Dedifferentiated amniotic fluid mesenchymal stem cell (primary cell): ENCODE measurements around the gene PLEKHG7.
"Not testable (repeated sequence)": the region's sequence is repeated elsewhere in the genome, so short reads cannot be mapped to it uniquely, and the experiment has no call there.

Source experiments
- DNase-seq: peaks from one replicate; pipeline ENCODE4 v3.0.0-alpha.2; 2016; ENCODE audit errors: extremely low spot score

PLEKHG7 gene

GRCh38 chr12:92749691-92750090, 46.9 kb downstream of the PLEKHG7 start:
- not testable (repeated sequence) for DNase-seq

- no peak for DNase-seq
Observed at GRCh38 chr12:92753976-92754885, 51.4 kb downstream of the PLEKHG7 start.

GRCh38 chr12:92756898-92757596, 54.3 kb downstream of the PLEKHG7 start:
- DNase-seq = no peak

GRCh38 chr12:92757597-92758121, 54.9 kb downstream of the PLEKHG7 start:
- DNase-seq = no peak

GRCh38 chr12:92759634-92760268, 57.0 kb downstream of the PLEKHG7 start:
- DNase-seq = peak; percentile 83

- DNase-seq = no peak
Observed at GRCh38 chr12:92762773-92763172, 60.0 kb downstream of the PLEKHG7 start.

- DNase-seq = no peak
Observed at GRCh38 chr12:92764831-92765230, 62.0 kb downstream of the PLEKHG7 start.

- no peak for DNase-seq
Observed at GRCh38 chr12:92765871-92766270, 63.1 kb downstream of the PLEKHG7 start.

GRCh38 chr12:92769124-92769901, 66.5 kb downstream of the PLEKHG7 start:
- no peak for DNase-seq

GRCh38 chr12:92771001-92771400, 68.2 kb downstream of the PLEKHG7 start:
- no peak for DNase-seq

GRCh38 chr12:92775416-92775815, 72.6 kb downstream of the PLEKHG7 start:
- no peak for DNase-seq

GRCh38 chr12:92778525-92778924, 75.7 kb downstream of the PLEKHG7 start:
- DNase-seq = no peak

- DNase-seq = no peak
Observed at GRCh38 chr12:92779902-92780301, 77.1 kb downstream of the PLEKHG7 start.

- peak; percentile 65 for DNase-seq
Observed at GRCh38 chr12:92784356-92784755, 81.6 kb downstream of the PLEKHG7 start.

GRCh38 chr12:92784797-92785562, 82.2 kb downstream of the PLEKHG7 start:
- DNase-seq = peak; percentile 60

GRCh38 chr12:92785563-92785950, 82.8 kb downstream of the PLEKHG7 start:
- DNase-seq = no peak

GRCh38 chr12:92786045-92786444, 83.3 kb downstream of the PLEKHG7 start:
- no peak for DNase-seq

- not testable (repeated sequence) for DNase-seq
Observed at GRCh38 chr12:92794356-92794755, 91.6 kb downstream of the PLEKHG7 start.

GRCh38 chr12:92794814-92795213, 92.0 kb downstream of the PLEKHG7 start:
- no peak for DNase-seq

- DNase-seq = no peak
Observed at GRCh38 chr12:92796650-92797049, 93.9 kb downstream of the PLEKHG7 start.

- DNase-seq = no peak
Observed at GRCh38 chr12:92802906-92803305, 100.1 kb downstream of the PLEKHG7 start.
